Suppressor macrophage treated with lipopolysaccharide for 1 hour (primary cell): ENCODE results near the gene ZSWIM6.

Experiments
- DNase-seq, 3 donors: peaks; one replicate each; pipeline ENCODE4 v3.0.0-alpha.2; 2020 to 2022

Gene ZSWIM6

DNA sequence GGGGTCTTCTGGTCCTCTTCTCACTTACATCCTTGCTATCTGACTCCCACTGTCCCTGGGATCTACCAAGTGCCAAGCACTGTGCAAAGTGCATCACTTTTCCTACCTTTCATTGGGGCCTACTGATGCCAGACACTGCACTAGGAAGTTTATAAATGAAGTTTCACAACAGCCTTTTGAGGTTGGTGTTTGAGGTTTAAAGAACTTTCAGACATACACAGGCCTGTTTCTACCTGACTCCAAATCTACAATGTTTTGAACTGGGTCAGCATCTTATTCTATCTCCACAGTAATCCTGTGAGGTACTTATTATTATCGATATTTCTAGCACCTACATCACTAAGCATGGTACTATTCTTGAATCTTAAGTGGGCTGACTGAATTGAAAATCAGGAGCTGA, 227.7 kb downstream of the ZSWIM6 start:
- no peak for DNase-seq

DNA sequence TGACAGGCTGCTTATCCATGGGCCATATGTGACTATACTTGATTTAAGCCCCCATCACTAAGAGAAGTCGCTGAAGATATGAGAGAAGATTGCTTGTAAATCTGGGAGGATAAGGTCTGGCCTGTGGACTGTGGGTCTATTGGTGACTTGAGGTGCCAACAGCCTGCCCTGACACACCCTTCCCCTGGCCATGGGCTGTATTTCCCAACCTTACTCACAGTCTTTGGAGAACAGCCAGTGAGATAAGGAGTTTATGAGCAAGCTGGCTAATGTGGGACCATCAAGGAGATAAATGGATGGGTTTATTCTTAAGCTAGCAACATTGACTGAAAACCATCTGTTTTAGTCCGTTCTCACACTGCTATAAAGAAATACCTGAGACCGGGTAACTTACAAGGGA, 231.3 kb downstream of the ZSWIM6 start:
- no peak for DNase-seq

DNA sequence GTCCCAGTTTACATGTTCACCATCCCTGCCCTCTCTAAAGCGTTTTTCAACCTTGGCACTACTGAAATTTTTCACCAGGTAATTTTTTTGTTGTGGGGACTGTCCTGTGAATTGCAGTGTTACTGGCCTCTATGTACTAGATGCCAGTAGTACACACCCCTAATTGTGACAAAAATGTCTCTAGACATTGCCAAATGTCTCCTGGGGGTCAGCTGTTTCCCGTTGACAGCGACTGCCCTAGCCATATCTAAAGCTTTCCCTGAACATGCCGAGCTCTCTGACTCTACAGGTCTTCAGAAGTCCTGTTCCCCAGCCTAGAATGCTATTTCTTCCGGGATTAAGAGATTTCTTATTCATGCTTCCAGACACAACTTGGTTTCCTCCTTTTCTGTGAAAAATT, 235.3 kb downstream of the ZSWIM6 start:
- DNase-seq: no peak

DNA sequence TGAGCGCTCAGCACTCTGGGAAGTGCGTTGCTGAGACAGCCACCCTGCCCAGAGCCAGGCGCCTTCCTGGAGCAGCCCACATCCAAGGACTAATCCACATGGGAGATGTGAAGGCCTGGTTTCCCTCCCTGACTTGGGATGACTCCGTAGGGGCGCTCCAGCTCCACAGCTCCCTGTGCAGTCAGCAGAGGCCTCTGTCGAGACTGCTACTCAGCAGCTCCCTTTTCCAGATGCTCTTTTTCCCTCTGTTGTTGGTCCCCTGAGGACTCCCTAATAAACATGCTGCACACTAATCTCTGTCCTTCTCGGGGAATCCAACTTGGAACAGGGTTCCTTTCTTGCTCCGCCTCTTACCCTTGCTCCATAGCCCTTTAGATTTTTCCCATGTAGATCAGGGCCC, 237.3 kb downstream of the ZSWIM6 start:
- no peak for DNase-seq

DNA sequence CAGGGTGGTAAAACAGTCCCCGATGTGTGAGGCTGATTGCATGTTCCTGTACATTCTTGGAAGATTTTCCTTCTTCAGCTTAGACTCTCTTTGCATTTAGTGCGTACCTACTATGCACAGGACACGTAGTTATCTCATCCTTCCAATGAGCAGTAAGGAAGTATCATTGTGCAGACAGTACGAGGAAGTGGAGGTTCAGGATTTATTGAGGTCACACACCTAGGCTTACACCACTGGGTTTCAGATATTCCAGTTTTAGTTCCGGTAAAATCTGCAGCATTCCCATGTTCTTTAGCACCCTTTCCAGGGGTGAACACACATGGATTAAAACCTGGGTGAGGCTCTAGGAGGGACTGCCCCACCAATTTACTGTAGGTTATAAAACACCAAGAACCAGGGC, 238.7 kb downstream of the ZSWIM6 start:
- DNase-seq: no peak

DNA sequence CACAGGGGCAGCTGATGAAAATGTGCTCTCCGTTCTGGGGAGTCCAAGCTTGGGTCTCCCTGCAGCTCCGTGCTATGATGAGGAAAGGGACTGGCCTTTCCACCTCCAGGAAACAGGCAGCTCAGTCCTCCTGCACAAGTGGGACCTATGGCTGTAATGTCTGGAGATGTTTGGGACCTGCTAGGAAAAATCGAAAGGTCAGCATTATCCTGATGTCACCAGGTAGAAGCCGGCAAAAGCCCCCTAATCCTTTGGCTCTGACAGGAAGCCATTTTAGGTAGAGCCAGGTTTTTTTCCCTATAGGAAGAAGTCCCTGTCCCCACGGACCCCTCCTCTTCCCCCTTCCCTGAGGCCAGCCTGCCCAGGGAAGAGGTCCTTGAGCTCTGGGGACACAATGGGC, 240.9 kb downstream of the ZSWIM6 start:
- no peak for DNase-seq

DNA sequence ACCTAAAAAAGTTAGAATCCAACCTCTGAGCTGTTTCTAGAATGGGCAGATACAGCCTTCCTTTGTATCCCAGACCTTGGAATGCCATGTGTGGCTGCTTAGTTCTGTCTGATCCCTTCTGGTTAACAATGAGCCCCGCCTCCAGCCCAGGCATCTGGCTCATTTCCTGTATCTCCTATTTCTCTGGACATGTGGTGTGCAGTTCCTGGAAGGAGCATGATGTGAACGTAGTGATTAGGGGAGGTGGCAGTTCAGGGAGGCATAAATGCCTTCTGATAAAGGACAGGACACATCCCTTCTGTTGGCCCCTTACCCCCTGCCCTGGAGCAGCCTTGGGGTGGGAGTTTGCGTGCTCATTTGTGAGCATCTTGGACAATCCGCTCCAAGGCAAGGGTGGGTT, 243.0 kb downstream of the ZSWIM6 start:
- DNase-seq: no peak

DNA sequence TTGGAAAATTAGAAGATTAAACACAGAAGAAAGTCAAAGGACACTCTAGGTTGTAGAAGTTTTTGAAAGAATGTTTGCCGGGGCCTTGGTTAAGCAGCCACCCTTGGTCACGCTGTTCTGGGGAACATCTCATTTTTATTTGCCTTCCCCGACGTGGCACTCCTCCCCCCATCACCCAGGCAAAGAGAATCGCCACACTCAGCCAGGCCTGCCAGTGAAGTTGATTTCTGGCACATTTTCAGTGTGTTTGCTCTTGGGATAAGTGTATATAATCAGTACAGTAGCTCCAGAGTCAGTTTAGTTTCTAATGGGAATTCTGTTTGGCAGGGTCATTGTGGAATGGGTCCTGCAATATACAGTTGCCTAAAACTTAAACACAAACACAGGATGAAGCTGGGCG, 243.5 kb downstream of the ZSWIM6 start:
- DNase-seq: no peak

DNA sequence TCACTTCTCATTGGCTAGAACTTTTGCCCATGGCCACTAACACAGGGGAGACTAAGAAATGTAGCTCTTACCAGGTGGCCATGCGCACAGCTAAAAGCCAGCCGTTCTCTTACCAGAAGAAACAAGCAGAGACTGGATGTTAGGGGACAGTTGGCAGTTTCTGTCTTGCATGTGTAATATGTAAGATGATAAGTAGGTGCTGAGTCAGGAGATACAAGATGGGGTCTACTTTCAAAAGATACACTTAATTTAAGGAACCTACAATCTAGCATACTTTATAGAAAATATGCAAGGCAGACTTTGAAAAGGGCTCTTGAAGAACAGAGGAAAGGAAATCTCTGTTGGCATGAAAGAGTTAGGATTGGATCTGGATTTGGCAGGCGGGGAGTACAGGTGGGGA, 244.5 kb downstream of the ZSWIM6 start:
- no peak for DNase-seq

DNA sequence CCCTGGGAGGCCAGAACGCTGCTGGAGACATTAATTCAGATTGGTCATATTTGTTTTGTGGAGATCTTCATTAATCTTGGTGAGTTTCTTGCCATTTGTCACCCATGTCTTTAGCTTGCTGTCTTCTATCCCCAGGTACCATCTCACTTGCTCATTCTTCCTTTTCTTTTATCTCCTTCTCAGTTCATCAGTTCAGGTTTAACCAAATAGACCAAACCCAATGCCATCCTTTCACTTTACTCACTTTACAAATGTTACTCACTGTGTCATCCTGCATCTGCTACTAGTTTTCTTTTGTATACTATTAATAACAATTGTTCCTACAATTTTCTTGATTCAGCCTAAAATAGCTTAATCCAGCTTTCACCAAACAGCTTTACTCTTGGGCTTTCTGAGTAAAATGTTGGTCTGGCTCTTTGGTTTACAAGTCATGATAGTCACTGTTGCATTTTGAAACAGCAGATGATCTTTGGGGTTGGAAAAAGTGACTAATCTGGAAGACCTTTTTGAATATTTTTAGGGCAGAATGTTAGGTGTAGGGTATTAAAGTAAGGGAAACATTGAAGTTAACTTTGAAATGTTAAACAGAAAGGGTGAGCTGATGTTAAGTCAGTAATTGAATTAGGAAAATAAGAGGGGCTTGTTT, 246.9 kb downstream of the ZSWIM6 start:
- DNase-seq: no peak

DNA sequence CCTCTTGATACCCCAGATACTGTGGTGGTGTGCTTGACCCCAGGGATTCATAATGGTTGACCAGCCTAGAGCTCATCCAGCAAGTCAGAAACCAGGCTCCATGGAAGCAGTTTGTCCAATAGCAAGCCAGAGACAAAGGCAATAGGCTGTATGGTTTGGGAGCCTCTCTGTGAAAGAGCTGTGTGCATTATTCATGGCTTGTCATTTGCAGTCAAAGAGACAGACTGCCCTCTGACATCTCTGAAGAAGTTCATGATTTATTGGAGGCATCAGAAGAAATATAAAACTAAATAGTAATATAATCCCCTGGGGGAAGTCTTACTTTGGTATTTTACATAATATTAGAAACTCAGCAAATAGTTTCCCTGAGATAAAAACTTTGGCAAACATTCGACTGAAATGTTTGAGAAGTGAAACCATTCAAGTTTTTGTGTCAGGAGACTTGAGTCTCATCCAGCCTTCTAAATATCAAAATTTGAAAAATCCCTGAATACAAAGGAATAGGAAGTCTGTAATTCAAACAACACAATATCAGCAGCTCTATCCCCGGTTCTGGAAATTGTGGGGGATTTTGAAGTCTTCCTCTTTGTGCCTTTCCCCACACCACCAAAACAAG, 250.3 kb downstream of the ZSWIM6 start:
- no peak for DNase-seq

DNA sequence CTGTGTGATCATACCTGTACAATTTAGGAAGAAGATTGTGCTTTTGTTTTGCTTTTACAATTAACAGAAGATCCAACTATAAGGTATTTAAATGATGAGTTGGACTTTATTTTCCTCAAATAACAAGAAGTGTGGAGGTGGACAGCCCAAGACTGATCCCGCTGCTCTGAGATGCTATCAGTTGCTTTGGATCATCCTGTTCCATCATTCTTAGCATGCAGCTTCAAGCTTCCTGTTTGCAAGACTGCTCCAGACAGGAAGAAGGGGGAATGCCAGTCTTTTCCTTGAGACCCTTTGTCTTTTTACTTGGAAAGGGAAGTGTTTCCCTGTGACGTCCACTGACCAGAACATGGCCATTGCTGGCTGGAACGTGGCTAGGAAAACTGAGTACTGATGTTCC, 250.8 kb downstream of the ZSWIM6 start:
- DNase-seq: no peak

DNA sequence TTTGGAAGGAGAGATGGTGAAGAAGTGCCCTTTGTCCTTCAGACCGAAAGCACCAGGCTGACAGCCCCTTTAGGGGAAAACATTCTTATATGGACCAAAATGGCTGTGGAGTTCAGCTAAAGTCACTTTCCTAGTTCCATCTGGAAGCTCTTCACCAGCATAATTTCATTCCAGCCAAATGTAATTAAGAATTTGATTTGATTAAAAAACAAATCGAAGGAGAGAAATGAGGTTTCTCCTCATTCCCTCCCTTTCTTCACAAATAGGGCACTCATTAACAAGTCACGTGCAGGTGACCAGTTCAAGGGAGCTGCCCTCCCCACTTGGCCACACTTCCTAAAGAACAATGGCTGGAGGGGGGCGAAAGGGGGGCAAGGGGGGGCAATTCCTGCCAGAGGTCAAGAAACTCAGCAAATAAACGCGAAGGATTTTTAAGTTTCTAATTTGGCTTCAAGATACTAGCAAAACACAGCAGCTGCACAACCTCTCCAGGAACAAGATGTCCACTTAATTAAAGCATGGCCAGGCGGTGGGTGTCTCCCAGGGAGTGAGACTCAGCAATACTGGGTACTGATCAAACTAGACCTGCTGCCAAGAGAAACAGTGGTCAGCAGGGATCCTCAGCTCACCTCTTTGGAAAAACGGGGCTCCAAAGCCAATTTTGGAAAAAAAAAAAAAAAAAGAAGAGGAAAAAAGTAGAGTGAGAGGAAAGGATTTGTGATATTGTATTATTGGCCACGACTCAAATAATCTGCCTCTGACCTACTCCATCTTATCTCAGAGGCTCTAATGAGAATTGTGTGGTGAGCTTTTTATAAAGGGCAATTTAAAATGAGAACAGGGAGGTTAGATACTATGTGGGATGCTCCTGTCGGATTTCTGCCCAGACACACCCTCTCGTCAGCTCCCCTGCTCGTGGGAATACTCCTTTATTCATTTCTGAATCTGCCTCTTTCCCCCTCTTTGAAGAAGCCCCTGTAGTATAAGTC, 254.3 kb downstream of the ZSWIM6 start:
- DNase-seq: no peak

DNA sequence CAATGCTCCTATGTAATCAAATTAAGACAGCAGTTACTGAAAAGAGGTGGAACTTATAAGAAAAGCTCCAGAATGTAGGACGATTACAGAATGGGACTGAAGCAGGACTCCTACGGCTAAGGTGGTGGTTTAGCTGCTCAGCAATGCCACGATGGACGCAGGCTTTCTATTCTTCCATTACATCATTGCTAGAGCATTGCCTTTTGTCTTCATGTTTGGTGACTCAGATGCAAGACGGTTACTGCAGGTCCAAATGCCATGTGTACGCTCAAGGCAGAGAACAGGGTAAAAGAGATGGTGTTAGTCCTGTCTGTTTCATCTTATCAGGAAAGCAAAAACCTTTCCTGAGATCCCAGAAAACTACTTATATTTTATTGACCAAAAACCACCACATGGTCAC, 255.1 kb downstream of the ZSWIM6 start:
- no peak for DNase-seq

DNA sequence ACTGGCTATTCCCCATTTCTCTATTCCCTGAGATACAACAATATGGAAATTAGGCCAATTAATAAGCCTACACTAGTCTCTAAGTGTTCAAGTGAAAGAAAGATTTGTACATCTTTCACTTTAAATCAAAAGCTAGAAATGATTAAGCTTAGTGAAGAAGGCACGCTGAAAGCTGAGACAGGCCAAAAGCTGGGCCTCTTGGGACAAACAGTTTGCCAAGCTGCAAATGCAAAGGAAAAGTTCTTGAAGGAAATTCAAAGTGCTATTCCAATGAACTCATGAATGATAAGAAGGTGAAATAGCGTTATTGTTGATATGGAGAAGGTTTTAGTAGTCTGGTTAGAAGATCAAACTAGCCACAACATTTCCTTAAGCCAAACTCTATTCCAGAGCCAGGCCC, 256.2 kb downstream of the ZSWIM6 start:
- no peak for DNase-seq

DNA sequence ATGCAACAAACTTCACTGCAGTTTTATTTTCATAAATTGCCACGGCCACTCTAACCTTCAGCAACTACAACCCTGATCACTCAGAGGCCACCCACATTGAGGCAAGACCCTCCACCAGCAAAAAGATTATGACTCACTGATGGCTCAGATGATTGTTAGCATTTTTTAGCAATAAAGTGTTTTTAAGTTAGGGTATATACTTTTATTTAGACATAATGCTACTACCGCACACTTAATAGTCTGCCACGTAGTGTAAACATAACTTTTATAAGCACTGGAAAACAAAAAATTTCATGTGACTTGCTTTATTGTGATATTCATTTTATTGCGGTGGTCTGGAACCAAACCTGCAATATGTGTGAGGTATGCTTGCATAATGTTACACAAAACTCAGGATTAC, 257.9 kb downstream of the ZSWIM6 start:
- DNase-seq: no peak

DNA sequence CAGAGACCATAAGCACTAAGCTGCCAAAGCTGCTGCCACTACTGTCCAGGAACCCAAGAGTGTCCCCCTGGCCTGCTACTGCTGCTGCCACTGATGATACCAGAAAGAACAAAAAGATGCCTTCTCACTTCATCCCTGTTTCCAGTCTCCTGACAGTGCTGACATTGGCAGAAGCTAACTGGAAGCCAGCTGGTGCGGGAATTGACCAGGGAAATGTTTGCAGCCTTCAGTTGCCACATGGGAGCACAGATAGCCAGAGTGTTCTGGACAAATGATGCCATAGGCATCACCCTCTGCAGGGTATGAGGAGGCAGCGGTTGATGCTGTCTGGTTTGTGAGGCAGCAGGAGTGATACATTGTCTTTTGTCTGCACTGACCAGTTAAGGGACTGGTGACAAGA, 258.4 kb downstream of the ZSWIM6 start:
- DNase-seq: no peak

DNA sequence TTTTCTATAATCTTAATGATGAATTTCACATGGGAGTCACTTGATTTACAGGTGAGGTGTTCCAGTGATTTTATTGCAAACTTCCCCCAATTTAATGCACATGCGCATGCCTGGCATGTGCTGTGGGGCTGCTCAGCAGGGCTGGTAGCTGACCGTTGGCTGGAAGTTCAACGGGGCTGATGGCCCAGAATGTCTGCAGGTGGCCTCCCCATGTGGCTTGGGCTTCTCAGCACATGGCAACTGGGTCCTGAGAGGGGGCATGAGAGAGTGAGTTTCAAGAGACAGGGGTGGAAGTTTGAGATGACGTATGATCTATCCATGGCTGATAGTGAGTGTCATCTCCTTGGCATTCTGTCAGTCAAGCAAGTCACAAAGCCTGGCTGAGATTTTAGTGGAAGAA, 259.8 kb downstream of the ZSWIM6 start:
- DNase-seq: no peak

DNA sequence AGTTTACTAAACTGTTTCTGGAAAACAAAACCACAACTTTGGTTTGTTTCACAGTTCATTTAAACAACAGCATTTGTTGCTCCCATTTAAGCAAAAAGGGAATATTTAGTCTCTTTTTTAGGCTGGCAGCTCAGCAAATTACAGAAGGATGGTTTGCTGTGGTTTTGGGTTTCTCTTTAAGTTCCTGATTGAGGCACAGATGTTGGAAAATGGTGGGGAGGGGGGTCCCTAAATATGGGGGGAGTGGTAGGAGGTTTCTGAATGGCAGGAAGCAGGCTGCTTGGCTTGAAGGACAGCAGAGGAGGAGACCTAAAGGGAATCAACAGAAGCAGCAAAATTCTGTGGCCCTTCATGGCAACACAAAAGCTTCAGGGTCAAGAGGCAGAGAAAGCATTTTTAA, 263.4 kb downstream of the ZSWIM6 start:
- DNase-seq: no peak
